Vagina (tissue), 2 donors: ENCODE results near the gene RPH3AL.
"Not testable (repeated sequence)": the region's sequence is repeated elsewhere in the genome, so short reads cannot be mapped to it uniquely, and the experiment has no call there.

Experiments used
- POLR2A ChIP-seq, 2 donors: fragments of 450-650 bp; IDR thresholded peaks; one replicate each; pipeline ENCODE4 v1.6.1; 2017; ENCODE audit warnings: antibody characterized with exemption in 2 of 2, mild to moderate bottlenecking in 2 of 2, moderate library complexity in 2 of 2
- POLR2AphosphoS5 ChIP-seq, 2 donors: sonication (generic); formaldehyde crosslinking; IDR thresholded peaks; one replicate each; pipeline ENCODE4 v1.9.0; 2017; ENCODE audit warnings: antibody characterized with exemption in 2 of 2, mild to moderate bottlenecking in 2 of 2, low read depth in 1 of 2; ENCODE audit not compliant: insufficient read depth in 1 of 2
- TF ChIP-seq, protein P1 (sequence below), 3 experiments: fragments of 450-650 bp in 2 of 3; fragments of 200-600 bp in 1 of 3; sonication (generic) in 1 of 3; IDR thresholded peaks; one replicate each; pipeline ENCODE4 v1.5.1; 2017 to 2019; ENCODE audit warnings: antibody characterized with exemption in 3 of 3, mild to moderate bottlenecking in 2 of 3, moderate library complexity in 2 of 3

DNA sequence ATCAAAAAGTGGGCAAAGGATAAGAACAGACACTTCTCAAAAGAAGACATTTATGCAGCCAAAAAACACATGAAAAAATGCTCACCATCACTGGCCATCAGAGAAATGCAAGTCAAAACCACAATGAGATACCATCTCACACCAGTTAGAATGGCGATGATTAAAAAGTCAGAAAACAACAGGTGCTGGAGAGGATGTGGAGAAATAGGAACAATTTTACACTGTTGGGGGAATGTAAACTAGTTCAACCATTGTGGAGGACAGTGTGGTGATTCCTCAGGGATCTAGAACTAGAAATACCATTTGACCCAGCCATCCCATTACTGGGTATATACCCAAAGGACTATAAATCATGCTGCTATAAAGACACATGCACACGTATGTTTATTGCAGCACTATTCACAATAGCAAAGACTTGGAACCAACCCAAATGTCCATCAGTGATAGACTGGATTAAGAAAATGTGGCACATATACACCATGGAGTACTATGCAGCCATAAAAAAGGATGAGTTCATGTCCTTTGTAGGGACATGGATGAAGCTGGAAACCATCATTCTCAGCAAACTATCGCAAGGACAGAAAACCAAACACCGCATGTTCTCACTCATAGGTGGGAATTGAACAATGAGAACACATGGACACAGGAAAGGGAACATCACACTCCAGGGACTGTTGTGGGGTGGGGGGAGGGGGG is 80.5 kb downstream of the RPH3AL start:
- TF ChIP-seq, protein P1, sequence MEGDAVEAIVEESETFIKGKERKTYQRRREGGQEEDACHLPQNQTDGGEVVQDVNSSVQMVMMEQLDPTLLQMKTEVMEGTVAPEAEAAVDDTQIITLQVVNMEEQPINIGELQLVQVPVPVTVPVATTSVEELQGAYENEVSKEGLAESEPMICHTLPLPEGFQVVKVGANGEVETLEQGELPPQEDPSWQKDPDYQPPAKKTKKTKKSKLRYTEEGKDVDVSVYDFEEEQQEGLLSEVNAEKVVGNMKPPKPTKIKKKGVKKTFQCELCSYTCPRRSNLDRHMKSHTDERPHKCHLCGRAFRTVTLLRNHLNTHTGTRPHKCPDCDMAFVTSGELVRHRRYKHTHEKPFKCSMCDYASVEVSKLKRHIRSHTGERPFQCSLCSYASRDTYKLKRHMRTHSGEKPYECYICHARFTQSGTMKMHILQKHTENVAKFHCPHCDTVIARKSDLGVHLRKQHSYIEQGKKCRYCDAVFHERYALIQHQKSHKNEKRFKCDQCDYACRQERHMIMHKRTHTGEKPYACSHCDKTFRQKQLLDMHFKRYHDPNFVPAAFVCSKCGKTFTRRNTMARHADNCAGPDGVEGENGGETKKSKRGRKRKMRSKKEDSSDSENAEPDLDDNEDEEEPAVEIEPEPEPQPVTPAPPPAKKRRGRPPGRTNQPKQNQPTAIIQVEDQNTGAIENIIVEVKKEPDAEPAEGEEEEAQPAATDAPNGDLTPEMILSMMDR (IDR thresholded peaks at IDR 0.05), result not testable (repeated sequence)
- not testable (repeated sequence) for TF ChIP-seq POLR2A (IDR thresholded peaks at IDR 0.05); POLR2AphosphoS5 (IDR thresholded peaks at IDR 0.05; ENCODE audit: insufficient read depth in 1 of 2, low read depth in 1 of 2)
